H9 (cell line): ENCODE results near the gene NPAS3. TPM values are rescaled to one million over a fixed set of nuclear protein-coding genes. Genes with fewer than 3 reads are reported as not detected.

Experiments used
- DNase-seq: peaks from one replicate; pipeline ENCODE4 v3.0.0-alpha.2; 2017
- H2AFZ ChIP-seq: one replicate; pipeline ENCODE4 v1.6.1; 2013; ENCODE audit warnings: mild to moderate bottlenecking, low read length, control low read depth, moderate library complexity
- H2AK5ac ChIP-seq: 2 replicates; pipeline ENCODE4 v1.6.1; 2013; ENCODE audit warnings: low read length, control low read depth, mixed read lengths; ENCODE audit not compliant: insufficient read length
- H2BK120ac ChIP-seq: one replicate; pipeline ENCODE4 v1.6.1; 2013; ENCODE audit warnings: low read depth, mild to moderate bottlenecking, low read length, control low read depth, inconsistent platforms; ENCODE audit not compliant: poor library complexity, severe bottlenecking
- H2BK12ac ChIP-seq: 2 replicates; pipeline ENCODE4 v1.6.1; 2013; ENCODE audit warnings: low read length, control low read depth, mixed read lengths, low read depth; ENCODE audit not compliant: insufficient read length
- H2BK15ac ChIP-seq: 2 replicates; pipeline ENCODE4 v1.6.1; 2013; ENCODE audit warnings: low read depth, low read length, control low read depth
- H2BK20ac ChIP-seq: one replicate; pipeline ENCODE4 v1.6.1; 2013; ENCODE audit warnings: low read depth, mild to moderate bottlenecking, low read length, control low read depth, inconsistent platforms; ENCODE audit not compliant: poor library complexity, severe bottlenecking
- H2BK5ac ChIP-seq: 2 replicates; pipeline ENCODE4 v1.6.1; 2013; ENCODE audit warnings: low read length, control low read depth, mixed read lengths; ENCODE audit not compliant: insufficient read length
- H3K14ac ChIP-seq: 2 replicates; pipeline ENCODE4 v1.6.1; 2013; ENCODE audit warnings: low read length, control low read depth; ENCODE audit not compliant: insufficient read depth
- H3K18ac ChIP-seq: 2 replicates; pipeline ENCODE4 v1.6.1; 2013; ENCODE audit warnings: low read depth, mild to moderate bottlenecking, mixed read lengths, low read length, control low read depth; ENCODE audit not compliant: insufficient read length
- H3K23ac ChIP-seq: 2 replicates; pipeline ENCODE4 v1.6.1; 2013; ENCODE audit warnings: low read length, control low read depth, mixed read lengths, low read depth; ENCODE audit not compliant: insufficient read length
- H3K23me2 ChIP-seq: 2 replicates; pipeline ENCODE4 v1.6.1; 2013; ENCODE audit warnings: low read depth, mild to moderate bottlenecking, mixed read lengths, low read length, control low read depth; ENCODE audit not compliant: insufficient read length, poor library complexity, severe bottlenecking
- H3K27ac ChIP-seq: 2 replicates; pipeline ENCODE4 v1.5.1; 2013; ENCODE audit warnings: low read length, control low read depth, mixed read lengths, low read depth; ENCODE audit not compliant: insufficient read length
- H3K27me3 ChIP-seq: 2 replicates; pipeline ENCODE4 v1.6.1; 2013; ENCODE audit warnings: low read length, control low read depth, inconsistent platforms; ENCODE audit not compliant: insufficient read depth
- H3K4ac ChIP-seq: 2 replicates; pipeline ENCODE4 v1.6.1; 2013; ENCODE audit warnings: low read depth, mild to moderate bottlenecking, control low read depth, inconsistent platforms, low read length, moderate library complexity
- H3K4me1 ChIP-seq: 2 replicates; pipeline ENCODE4 v1.6.1; 2013; ENCODE audit warnings: low read length, control low read depth, inconsistent platforms; ENCODE audit not compliant: insufficient read depth
- H3K4me2 ChIP-seq: 2 replicates; pipeline ENCODE4 v1.6.1; 2013; ENCODE audit warnings: low read length, control low read depth, mixed read lengths; ENCODE audit not compliant: insufficient read length, insufficient read depth
- H3K56ac ChIP-seq: 2 replicates; pipeline ENCODE4 v1.6.1; 2013; ENCODE audit warnings: low read depth, mild to moderate bottlenecking, mixed read lengths, low read length, control low read depth; ENCODE audit not compliant: insufficient read length
- H3K79me1 ChIP-seq: 2 replicates; pipeline ENCODE4 v1.6.1; 2013; ENCODE audit warnings: low read depth, mild to moderate bottlenecking, moderate library complexity, low read length, control low read depth, inconsistent platforms; ENCODE audit not compliant: insufficient read depth, poor library complexity, severe bottlenecking
- H3K79me2 ChIP-seq: 2 replicates; pipeline ENCODE4 v1.6.1; 2013; ENCODE audit warnings: low read length, control low read depth, inconsistent platforms; ENCODE audit not compliant: insufficient read depth
- H3K9ac ChIP-seq: 2 replicates; pipeline ENCODE4 v1.6.1; 2013; ENCODE audit warnings: low read length, control low read depth, mixed read lengths; ENCODE audit not compliant: insufficient read length; ENCODE audit errors: extremely low read depth
- H3K9me3 ChIP-seq: one replicate; pipeline ENCODE4 v1.6.1; 2013; ENCODE audit warnings: low read depth, low read length, inconsistent platforms; ENCODE audit not compliant: control insufficient read depth
- H3T11ph ChIP-seq: one replicate; pipeline ENCODE4 v1.6.1; 2013; ENCODE audit warnings: mild to moderate bottlenecking, low read length, control low read depth, inconsistent platforms
- H4K20me1 ChIP-seq: one replicate; pipeline ENCODE4 v1.6.1; 2013; ENCODE audit not compliant: control insufficient read depth, insufficient read length, insufficient read depth
- H4K5ac ChIP-seq: 2 replicates; pipeline ENCODE4 v1.6.1; 2013; ENCODE audit warnings: low read depth, mild to moderate bottlenecking, mixed read lengths, low read length, control low read depth; ENCODE audit not compliant: insufficient read length
- H4K8ac ChIP-seq: replicated peaks from 2 replicates; pipeline ENCODE4 v1.6.1; 2013; ENCODE audit warnings: low read length, control low read depth, mixed read lengths, low read depth; ENCODE audit not compliant: insufficient read length
- H4K91ac ChIP-seq: 2 replicates; pipeline ENCODE4 v1.6.1; 2013; ENCODE audit warnings: low read depth, mild to moderate bottlenecking, moderate library complexity, mixed read lengths, low read length, control low read depth; ENCODE audit not compliant: insufficient read length
- H3K27ac Mint-ChIP-seq, 3 experiments: 2 replicates in 2 of 3; 3 replicates in 1 of 3; pipeline ENCODE4 v1.8.0; 2020 to 2021; ENCODE audit warnings: mixed read lengths in 3 of 3, mild to moderate bottlenecking in 1 of 3, moderate library complexity in 1 of 3
- H3K27me3 Mint-ChIP-seq: 2 replicates; pipeline ENCODE4 v1.8.0; 2021; ENCODE audit warnings: low read depth, mild to moderate bottlenecking, moderate library complexity, mixed read lengths
- H3K36me3 Mint-ChIP-seq, 3 experiments: 2 replicates in 2 of 3; 3 replicates in 1 of 3; pipeline ENCODE4 v1.8.0; 2020 to 2021; ENCODE audit warnings: low read depth in 3 of 3, mixed read lengths in 3 of 3; ENCODE audit not compliant: insufficient read depth in 1 of 3
- H3K4me1 Mint-ChIP-seq, 2 experiments: 2 replicates each; pipeline ENCODE4 v1.8.0; 2020; ENCODE audit warnings: mixed read lengths in 2 of 2
- H3K4me3 Mint-ChIP-seq, 2 experiments: 2 replicates in 1 of 2; 3 replicates in 1 of 2; pipeline ENCODE4 v1.8.0; 2020 to 2021; ENCODE audit warnings: mild to moderate bottlenecking in 2 of 2, mixed read lengths in 2 of 2, moderate library complexity in 1 of 2
- H3K9me3 Mint-ChIP-seq, 2 experiments: 2 replicates in 1 of 2; 3 replicates in 1 of 2; pipeline ENCODE4 v1.8.0; 2020; ENCODE audit warnings: mild to moderate bottlenecking in 2 of 2, mixed read lengths in 2 of 2, moderate library complexity in 1 of 2
- WGBS: extraction: QIAGEN DNeasy Blood & Tissue Kit; methylation state at CpG from one replicate; pipeline ENCODE4 v1.1.7; 2013; ENCODE audit warnings: missing lambda C conversion rate, low lambda C conversion rate, mixed read lengths; ENCODE audit not compliant: insufficient read length; ENCODE audit errors: extremely low coverage; 5-methylcytosine and 5-hydroxymethylcytosine counted together
- total RNA-seq: library from RNA; stranded (reverse); gene quantifications from 2 replicates; pipeline ENCODE4 v1.2.1, GENCODE V29; 2021
- TF ChIP-seq, protein P1 (sequence below): fragments of 200-600 bp; sonication (generic); conservative IDR thresholded peaks from 3 replicates; pipeline ENCODE4 v1.8.0; 2021; ENCODE audit warnings: antibody characterized with exemption, mild to moderate bottlenecking

Gene NPAS3
- total RNA-seq, 1 experiment from 2014 or later = 0.17 TPM

DNA sequence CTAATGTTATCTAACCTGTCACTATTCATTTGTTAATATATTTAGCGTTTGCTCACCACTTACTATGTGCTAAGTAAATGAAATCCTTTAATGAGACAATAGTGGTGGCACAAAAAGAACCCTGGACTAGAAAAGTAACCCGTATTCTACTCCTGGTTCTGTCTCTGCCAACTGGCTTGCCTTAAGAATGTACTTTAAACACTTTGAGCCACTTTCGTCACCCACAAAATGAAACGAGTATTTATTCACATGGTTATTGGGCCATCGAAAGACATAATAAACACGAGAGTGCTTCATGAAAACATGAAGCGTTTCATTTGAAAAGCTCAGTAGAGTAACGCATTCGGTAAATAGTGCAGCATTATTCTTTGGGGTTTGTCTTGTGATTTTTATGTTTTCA, 757.5 kb downstream of the NPAS3 start:
- TF ChIP-seq, protein P1, sequence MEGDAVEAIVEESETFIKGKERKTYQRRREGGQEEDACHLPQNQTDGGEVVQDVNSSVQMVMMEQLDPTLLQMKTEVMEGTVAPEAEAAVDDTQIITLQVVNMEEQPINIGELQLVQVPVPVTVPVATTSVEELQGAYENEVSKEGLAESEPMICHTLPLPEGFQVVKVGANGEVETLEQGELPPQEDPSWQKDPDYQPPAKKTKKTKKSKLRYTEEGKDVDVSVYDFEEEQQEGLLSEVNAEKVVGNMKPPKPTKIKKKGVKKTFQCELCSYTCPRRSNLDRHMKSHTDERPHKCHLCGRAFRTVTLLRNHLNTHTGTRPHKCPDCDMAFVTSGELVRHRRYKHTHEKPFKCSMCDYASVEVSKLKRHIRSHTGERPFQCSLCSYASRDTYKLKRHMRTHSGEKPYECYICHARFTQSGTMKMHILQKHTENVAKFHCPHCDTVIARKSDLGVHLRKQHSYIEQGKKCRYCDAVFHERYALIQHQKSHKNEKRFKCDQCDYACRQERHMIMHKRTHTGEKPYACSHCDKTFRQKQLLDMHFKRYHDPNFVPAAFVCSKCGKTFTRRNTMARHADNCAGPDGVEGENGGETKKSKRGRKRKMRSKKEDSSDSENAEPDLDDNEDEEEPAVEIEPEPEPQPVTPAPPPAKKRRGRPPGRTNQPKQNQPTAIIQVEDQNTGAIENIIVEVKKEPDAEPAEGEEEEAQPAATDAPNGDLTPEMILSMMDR = no peak
- no peak overlapping the region for H2BK5ac ChIP-seq
- no peaks in the 10 kb centered on the region for H3K79me1 ChIP-seq
- no peak overlapping the region for H4K91ac ChIP-seq
- Mint-ChIP-seq H3K27ac (no peak overlapping the region), H3K9me3 (no peaks in the 10 kb centered on the region), H3K27me3 (no peaks in the 10 kb centered on the region), H3K4me1 (peaks cover 0 to 3% of the 10 kb centered on the region in 2 experiments; a peak in 2 of 4 replicates), H3K36me3 (no peaks in the 10 kb centered on the region), H3K4me3 (no peak overlapping the region)
- H2BK120ac ChIP-seq = no peak overlapping the region
- no peaks in the 10 kb centered on the region for H4K20me1 ChIP-seq
- H3K4me2 ChIP-seq = no peak overlapping the region
- no peak overlapping the region for H2BK20ac ChIP-seq
- no peak overlapping the region for H3K9ac ChIP-seq
- no peaks in the 10 kb centered on the region for H3K4me1 ChIP-seq
- H3T11ph ChIP-seq = no peak overlapping the region
- no peak overlapping the region for H2AFZ ChIP-seq
- H2BK15ac ChIP-seq = no peak overlapping the region
- H3K27me3 ChIP-seq = no peaks in the 10 kb centered on the region
- no peaks in the 10 kb centered on the region for H3K23me2 ChIP-seq
- no peak overlapping the region for H3K27ac ChIP-seq
- no peak overlapping the region for H4K8ac ChIP-seq
- WGBS = no CpG with 5 or more reads among the region's 9 CpGs
- H3K23ac ChIP-seq = no peak overlapping the region
- no peak for DNase-seq
- no peaks in the 10 kb centered on the region for H3K79me2 ChIP-seq
- no peak overlapping the region for H2AK5ac ChIP-seq
- H3K4ac ChIP-seq = no peak overlapping the region
- H3K18ac ChIP-seq = no peak overlapping the region
- no peak overlapping the region for H3K56ac ChIP-seq
- H4K5ac ChIP-seq = no peak overlapping the region
- H3K9me3 ChIP-seq = no peaks in the 10 kb centered on the region
- no peak overlapping the region for H3K14ac ChIP-seq
- H2BK12ac ChIP-seq = no peak overlapping the region
